GM21528 (cell line): ENCODE data around the gene GTF2A1.

Experiments
- ATAC-seq: cut with Tn5 transposase; IDR thresholded peaks from one replicate; pipeline ENCODE4 v1.9.1; 2021; ENCODE audit warnings: mild to moderate bottlenecking, moderate library complexity; ENCODE audit not compliant: unreplicated experiment, low FRiP score

The GTF2A1 gene

GRCh38 chr14:81187832-81188522, 32.8 kb downstream of the GTF2A1 start:
- ATAC-seq, result peak; percentile 88

- no peak for ATAC-seq
Measured at GRCh38 chr14:81179631-81180030, 41.1 kb downstream of the GTF2A1 start.

- peak; percentile 59 for ATAC-seq
Measured at GRCh38 chr14:81178063-81178462, 42.7 kb downstream of the GTF2A1 start.

GRCh38 chr14:81177225-81177624, 43.5 kb downstream of the GTF2A1 start:
- ATAC-seq, result no peak

GRCh38 chr14:81176241-81176640, 44.5 kb downstream of the GTF2A1 start:
- ATAC-seq, result no peak

- no peak for ATAC-seq
Measured at GRCh38 chr14:81172881-81173280, 47.9 kb downstream of the GTF2A1 start.

GRCh38 chr14:81172353-81172752, 48.4 kb downstream of the GTF2A1 start:
- no peak for ATAC-seq

- no peak for ATAC-seq
Measured at GRCh38 chr14:81170829-81171195, 49.9 kb downstream of the GTF2A1 start.

- ATAC-seq, result peak; percentile 98
Measured at GRCh38 chr14:81170104-81170828, 50.5 kb downstream of the GTF2A1 start.

GRCh38 chr14:81169711-81170103, 51.1 kb downstream of the GTF2A1 start:
- peak; percentile 35 for ATAC-seq

GRCh38 chr14:81169267-81169666, 51.5 kb downstream of the GTF2A1 start:
- ATAC-seq, result no peak

- no peak for ATAC-seq
Measured at GRCh38 chr14:81166121-81166520, 54.6 kb downstream of the GTF2A1 start.

- ATAC-seq, result no peak
Measured at GRCh38 chr14:81165188-81165587, 55.6 kb downstream of the GTF2A1 start.

GRCh38 chr14:81164167-81164774, 56.5 kb downstream of the GTF2A1 start:
- ATAC-seq, result peak; percentile 89

GRCh38 chr14:81162941-81163340, 57.8 kb downstream of the GTF2A1 start:
- no peak for ATAC-seq

- ATAC-seq, result no peak
Measured at GRCh38 chr14:81161749-81162148, 59.0 kb downstream of the GTF2A1 start.

GRCh38 chr14:81161088-81161487, 59.7 kb downstream of the GTF2A1 start:
- ATAC-seq, result no peak

GRCh38 chr14:81157431-81157830, 63.3 kb downstream of the GTF2A1 start:
- no peak for ATAC-seq

- no peak for ATAC-seq
Measured at GRCh38 chr14:81153187-81153586, 67.6 kb downstream of the GTF2A1 start.

- no peak for ATAC-seq
Measured at GRCh38 chr14:81148635-81149034, 72.1 kb downstream of the GTF2A1 start.

GRCh38 chr14:81147140-81147897, 73.4 kb downstream of the GTF2A1 start:
- ATAC-seq, result peak; percentile 46
